Activated T-helper 2 cell treated with anti-CD3 and anti-CD28 coated beads, Interferon-gamma antibody, Interleukin-2, Interleukin-4, amounts not matched to agents 10 μg/mL and 5 μg/mL and 100 μg/mL, durations not matched to agents 14 hours and 24 hours and 36 hours (primary cell): ENCODE measurements around the gene LIN28B. TPM values are rescaled to one million over a fixed set of nuclear protein-coding genes. Genes with fewer than 3 reads are reported as not detected.
"Not testable (repeated sequence)": the region's sequence is repeated elsewhere in the genome, so short reads cannot be mapped to it uniquely, and the experiment has no call there.

Experiments used
- DNase-seq: peaks from one replicate; pipeline ENCODE4 v3.0.0; 2021; ENCODE audit warnings: low spot score
- H3K27ac Mint-ChIP-seq: one replicate; pipeline ENCODE4 v1.8.0; 2021; ENCODE audit warnings: mixed read lengths
- H3K27me3 Mint-ChIP-seq: one replicate; pipeline ENCODE4 v1.8.0; 2021; ENCODE audit warnings: low read depth, mixed read lengths
- H3K36me3 Mint-ChIP-seq: one replicate; pipeline ENCODE4 v1.8.0; 2021; ENCODE audit warnings: low read depth, mixed read lengths
- H3K4me1 Mint-ChIP-seq: one replicate; pipeline ENCODE4 v1.8.0; 2021; ENCODE audit warnings: low read depth, mixed read lengths
- H3K4me3 Mint-ChIP-seq: one replicate; pipeline ENCODE4 v1.8.0; 2021; ENCODE audit warnings: low read depth, mild to moderate bottlenecking, moderate library complexity, mixed read lengths
- H3K9me3 Mint-ChIP-seq: one replicate; pipeline ENCODE4 v1.8.0; 2021; ENCODE audit warnings: mixed read lengths
- intact Hi-C: fragments of 100-400 bp; cut with micrococcal nuclease; formaldehyde crosslinking; loops from one replicate; pipeline ENCODE4 v1.15.1; 2023
- total RNA-seq: library from RNA; stranded (reverse); gene quantifications from 2 replicates; pipeline ENCODE4 v1.2.3, GENCODE V29; 2022

LIN28B gene
- total RNA-seq, 1 donor from 2014 or later, result 0.05 TPM

- H3K27me3 Mint-ChIP-seq, result peaks cover 14% of the 10 kb centered on the region
- H3K9me3 Mint-ChIP-seq, result no peaks in the 10 kb centered on the region
- no peak overlapping the region for H3K27ac Mint-ChIP-seq
- DNase-seq, result no peak
- H3K4me1 Mint-ChIP-seq, result no peaks in the 10 kb centered on the region
- no peak overlapping the region for H3K4me3 Mint-ChIP-seq
- H3K36me3 Mint-ChIP-seq, result no peaks in the 10 kb centered on the region
- intact Hi-C loops, result no loop called here
Measured at GRCh38 chr6:105001063-105001462, 44.2 kb downstream of the LIN28B start.

GRCh38 chr6:105001906-105002305 is 45.0 kb downstream of the LIN28B start:
- intact Hi-C loops, result no loop called here
- H3K27ac Mint-ChIP-seq, result no peak overlapping the region

GRCh38 chr6:105005451-105005850 is 48.5 kb downstream of the LIN28B start:
- intact Hi-C loops, result no loop called here
- Mint-ChIP-seq H3K4me3 (no peak overlapping the region), H3K27me3 (peaks cover 15% of the 10 kb centered on the region)

More at GRCh38 chr6:105001906-105002305, 45.0 kb downstream of the LIN28B start:
- Mint-ChIP-seq H3K27me3 (peaks cover 14% of the 10 kb centered on the region), H3K36me3 (no peaks in the 10 kb centered on the region), H3K9me3 (no peaks in the 10 kb centered on the region), H3K4me1 (no peaks in the 10 kb centered on the region), H3K4me3 (no peak overlapping the region)
- DNase-seq, result no peak

GRCh38 chr6:105013459-105013858 is 56.6 kb downstream of the LIN28B start:
- intact Hi-C loops, H3K4me1 Mint-ChIP-seq, H3K36me3 Mint-ChIP-seq, H3K27me3 Mint-ChIP-seq, H3K4me3 Mint-ChIP-seq, H3K27ac Mint-ChIP-seq, H3K9me3 Mint-ChIP-seq, DNase-seq: not testable (repeated sequence)

More at GRCh38 chr6:105005451-105005850, 48.5 kb downstream of the LIN28B start:
- no peak for DNase-seq
- Mint-ChIP-seq H3K9me3 (no peaks in the 10 kb centered on the region), H3K36me3 (no peaks in the 10 kb centered on the region), H3K4me1 (no peaks in the 10 kb centered on the region), H3K27ac (no peak overlapping the region)

GRCh38 chr6:105014448-105014847 is 57.5 kb downstream of the LIN28B start:
- intact Hi-C loops, result no loop called here
- H3K36me3 Mint-ChIP-seq, result no peaks in the 10 kb centered on the region
- H3K9me3 Mint-ChIP-seq, result no peaks in the 10 kb centered on the region
- H3K27ac Mint-ChIP-seq, result no peak overlapping the region
- no peak overlapping the region for H3K4me3 Mint-ChIP-seq
- H3K27me3 Mint-ChIP-seq, result peaks cover 6% of the 10 kb centered on the region
- DNase-seq, result no peak
- H3K4me1 Mint-ChIP-seq, result no peaks in the 10 kb centered on the region

GRCh38 chr6:105014954-105015353 is 58.0 kb downstream of the LIN28B start:
- H3K27me3 Mint-ChIP-seq, result peaks cover 3% of the 10 kb centered on the region
- H3K4me1 Mint-ChIP-seq, result no peaks in the 10 kb centered on the region
- no peaks in the 10 kb centered on the region for H3K9me3 Mint-ChIP-seq
- intact Hi-C loops, result no loop called here
- no peaks in the 10 kb centered on the region for H3K36me3 Mint-ChIP-seq
- no peak for DNase-seq
- no peak overlapping the region for H3K4me3 Mint-ChIP-seq
- no peak overlapping the region for H3K27ac Mint-ChIP-seq

- intact Hi-C loops, result no loop called here
- Mint-ChIP-seq H3K4me1 (no peaks in the 10 kb centered on the region), H3K4me3 (no peak overlapping the region), H3K27me3 (peaks cover 3% of the 10 kb centered on the region), H3K36me3 (no peaks in the 10 kb centered on the region), H3K9me3 (no peaks in the 10 kb centered on the region), H3K27ac (no peak overlapping the region)
- no peak for DNase-seq
Measured at GRCh38 chr6:105015482-105015881, 58.6 kb downstream of the LIN28B start.

GRCh38 chr6:105019285-105019684 is 62.4 kb downstream of the LIN28B start:
- H3K36me3 Mint-ChIP-seq, result no peaks in the 10 kb centered on the region
- intact Hi-C loops, result no loop called here
- no peak overlapping the region for H3K4me3 Mint-ChIP-seq
- H3K27ac Mint-ChIP-seq, result no peak overlapping the region
- DNase-seq, result no peak
- peaks cover 11% of the 10 kb centered on the region for H3K27me3 Mint-ChIP-seq
- H3K4me1 Mint-ChIP-seq, result no peaks in the 10 kb centered on the region
- H3K9me3 Mint-ChIP-seq, result no peaks in the 10 kb centered on the region

- H3K36me3 Mint-ChIP-seq, result no peaks in the 10 kb centered on the region
Measured at GRCh38 chr6:105021399-105021798, 64.5 kb downstream of the LIN28B start.

GRCh38 chr6:105022416-105022815 is 65.5 kb downstream of the LIN28B start:
- no peak overlapping the region for H3K27ac Mint-ChIP-seq
- no peak overlapping the region for H3K4me3 Mint-ChIP-seq
- peaks cover 12% of the 10 kb centered on the region for H3K27me3 Mint-ChIP-seq
- intact Hi-C loops, result no loop called here
- no peaks in the 10 kb centered on the region for H3K9me3 Mint-ChIP-seq
- DNase-seq, result no peak
- no peaks in the 10 kb centered on the region for H3K4me1 Mint-ChIP-seq
- H3K36me3 Mint-ChIP-seq, result no peaks in the 10 kb centered on the region

More at GRCh38 chr6:105021399-105021798, 64.5 kb downstream of the LIN28B start:
- Mint-ChIP-seq H3K4me1 (no peaks in the 10 kb centered on the region), H3K4me3 (no peak overlapping the region), H3K27ac (no peak overlapping the region), H3K9me3 (no peaks in the 10 kb centered on the region), H3K27me3 (peaks cover 13% of the 10 kb centered on the region)
- intact Hi-C loops, result no loop called here
- no peak for DNase-seq

GRCh38 chr6:105024803-105025202 is 67.9 kb downstream of the LIN28B start:
- no peak for DNase-seq
- Mint-ChIP-seq H3K27me3 (peaks cover 11% of the 10 kb centered on the region), H3K36me3 (no peaks in the 10 kb centered on the region), H3K4me1 (no peaks in the 10 kb centered on the region), H3K9me3 (no peaks in the 10 kb centered on the region), H3K27ac (no peak overlapping the region), H3K4me3 (no peak overlapping the region)
- intact Hi-C loops, result no loop called here

GRCh38 chr6:105028898-105029297 is 72.0 kb downstream of the LIN28B start:
- no peak for DNase-seq

GRCh38 chr6:105029581-105029980 is 72.7 kb downstream of the LIN28B start:
- Mint-ChIP-seq H3K4me1 (no peaks in the 10 kb centered on the region), H3K9me3 (no peaks in the 10 kb centered on the region), H3K4me3 (no peak overlapping the region), H3K36me3 (no peaks in the 10 kb centered on the region), H3K27ac (no peak overlapping the region), H3K27me3 (peaks cover 9% of the 10 kb centered on the region)
- no peak for DNase-seq
- intact Hi-C loops, result no loop called here

More at GRCh38 chr6:105028898-105029297, 72.0 kb downstream of the LIN28B start:
- peaks cover 5% of the 10 kb centered on the region for H3K27me3 Mint-ChIP-seq
- no peaks in the 10 kb centered on the region for H3K9me3 Mint-ChIP-seq
- no peak overlapping the region for H3K4me3 Mint-ChIP-seq
- no peaks in the 10 kb centered on the region for H3K36me3 Mint-ChIP-seq
- H3K27ac Mint-ChIP-seq, result no peak overlapping the region
- intact Hi-C loops, result no loop called here
- H3K4me1 Mint-ChIP-seq, result no peaks in the 10 kb centered on the region

- Mint-ChIP-seq H3K4me1 (no peaks in the 10 kb centered on the region), H3K36me3 (no peaks in the 10 kb centered on the region), H3K27ac (no peak overlapping the region), H3K4me3 (no peak overlapping the region), H3K27me3 (peaks cover 23% of the 10 kb centered on the region), H3K9me3 (no peaks in the 10 kb centered on the region)
- DNase-seq, result no peak
- intact Hi-C loops, result no loop called here
Measured at GRCh38 chr6:105034470-105034869, 77.6 kb downstream of the LIN28B start.
